Osteocyte (in vitro differentiated cells): ENCODE measurements around the gene KDM7A. TPM values are rescaled to one million over a fixed set of nuclear protein-coding genes. Genes with fewer than 3 reads are reported as not detected.

Source experiments
- DNase-seq: peaks from one replicate; pipeline ENCODE4 v3.0.0; 2021; ENCODE audit warnings: mixed read lengths; ENCODE audit not compliant: unreplicated experiment; ENCODE audit errors: extremely low spot score
- H3K27ac Mint-ChIP-seq: one replicate; pipeline ENCODE4 v1.8.0; 2021; ENCODE audit warnings: mild to moderate bottlenecking, mixed read lengths; ENCODE audit not compliant: unreplicated experiment
- H3K27me3 Mint-ChIP-seq: one replicate; pipeline ENCODE4 v1.8.0; 2021; ENCODE audit warnings: mixed read lengths; ENCODE audit not compliant: unreplicated experiment
- H3K36me3 Mint-ChIP-seq: one replicate; pipeline ENCODE4 v1.8.0; 2021; ENCODE audit warnings: mixed read lengths; ENCODE audit not compliant: unreplicated experiment
- H3K4me1 Mint-ChIP-seq: one replicate; pipeline ENCODE4 v1.8.0; 2021; ENCODE audit warnings: mixed read lengths; ENCODE audit not compliant: unreplicated experiment
- H3K4me3 Mint-ChIP-seq: one replicate; pipeline ENCODE4 v1.8.0; 2021; ENCODE audit warnings: mild to moderate bottlenecking, moderate library complexity, mixed read lengths; ENCODE audit not compliant: unreplicated experiment
- H3K9me3 Mint-ChIP-seq: one replicate; pipeline ENCODE4 v1.8.0; 2021; ENCODE audit warnings: mixed read lengths; ENCODE audit not compliant: unreplicated experiment
- CTCF ChIP-seq: fragments of 200-600 bp; sonication (generic); IDR thresholded peaks from 2 replicates; pipeline ENCODE4 v1.5.0; 2021; ENCODE audit warnings: antibody characterized with exemption, mild to moderate bottlenecking, moderate library complexity
- total RNA-seq: library from RNA; stranded (reverse); gene quantifications from 2 replicates; pipeline ENCODE4 v1.2.1, GENCODE V29; 2021

Gene KDM7A
- total RNA-seq, 1 donor from 2014 or later: 8.8 TPM

- Mint-ChIP-seq H3K4me1 (no peaks in the 10 kb centered on the region), H3K9me3 (no peaks in the 10 kb centered on the region), H3K27me3 (no peaks in the 10 kb centered on the region), H3K36me3 (peaks cover 75% of the 10 kb centered on the region), H3K27ac (no peak overlapping the region), H3K4me3 (no peak overlapping the region)
- TF ChIP-seq CTCF: no peak
- no peak for DNase-seq
Observed at GRCh38 chr7:140093375-140093774, 83.4 kb downstream of the KDM7A start.

GRCh38 chr7:140085447-140085846 is 91.3 kb downstream of the KDM7A start:
- Mint-ChIP-seq H3K4me1 (peaks cover 8% of the 10 kb centered on the region), H3K4me3 (no peak overlapping the region), H3K36me3 (peaks cover 27% of the 10 kb centered on the region), H3K27me3 (peaks cover 6% of the 10 kb centered on the region), H3K9me3 (no peaks in the 10 kb centered on the region), H3K27ac (no peak overlapping the region)
- TF ChIP-seq CTCF: no peak
- DNase-seq: no peak

- Mint-ChIP-seq H3K27me3 (peaks cover 7% of the 10 kb centered on the region), H3K4me1 (peaks cover 8% of the 10 kb centered on the region), H3K9me3 (no peaks in the 10 kb centered on the region)
Observed at GRCh38 chr7:140084972-140085371, 91.8 kb downstream of the KDM7A start.

GRCh38 chr7:140084142-140084655 is 92.6 kb downstream of the KDM7A start:
- Mint-ChIP-seq H3K36me3 (peaks cover 21% of the 10 kb centered on the region), H3K9me3 (no peaks in the 10 kb centered on the region), H3K4me3 (no peak overlapping the region), H3K27ac (no peak overlapping the region), H3K4me1 (peaks cover 8% of the 10 kb centered on the region), H3K27me3 (peaks cover 8% of the 10 kb centered on the region)
- no peak for DNase-seq
- no peak for TF ChIP-seq CTCF

More at GRCh38 chr7:140084972-140085371, 91.8 kb downstream of the KDM7A start:
- TF ChIP-seq CTCF: no peak
- no peak overlapping the region for H3K4me3 Mint-ChIP-seq
- no peak overlapping the region for H3K27ac Mint-ChIP-seq
- H3K36me3 Mint-ChIP-seq: peaks cover 25% of the 10 kb centered on the region
- DNase-seq: no peak

- Mint-ChIP-seq H3K4me3 (no peak overlapping the region), H3K4me1 (peaks cover 8% of the 10 kb centered on the region), H3K36me3 (peaks cover 17% of the 10 kb centered on the region), H3K9me3 (no peaks in the 10 kb centered on the region), H3K27ac (no peak overlapping the region), H3K27me3 (peaks cover 8% of the 10 kb centered on the region)
- DNase-seq: no peak
- no peak for TF ChIP-seq CTCF
Observed at GRCh38 chr7:140082770-140083169, 94.0 kb downstream of the KDM7A start.
